LNCaP clone FGC (cell line): Measurements from ENCODE around the gene KLHDC7A.

Experiments used
- DNase-seq: peaks from one replicate; pipeline ENCODE4 v3.0.0-alpha.2; 2011; ENCODE audit warnings: low read depth
- H3K4me3 ChIP-seq: 2 replicates; pipeline ENCODE4 v1.5.1; 2011; ENCODE audit warnings: mild to moderate bottlenecking, low read depth, low read length, control low read depth
- TF ChIP-seq, protein P1 (sequence below): IDR thresholded peaks from 2 replicates; pipeline ENCODE4 v1.5.1; 2012; ENCODE audit warnings: mild to moderate bottlenecking; ENCODE audit not compliant: control insufficient read depth, insufficient read depth; ENCODE audit errors: extremely low read depth

Gene KLHDC7A

DNA sequence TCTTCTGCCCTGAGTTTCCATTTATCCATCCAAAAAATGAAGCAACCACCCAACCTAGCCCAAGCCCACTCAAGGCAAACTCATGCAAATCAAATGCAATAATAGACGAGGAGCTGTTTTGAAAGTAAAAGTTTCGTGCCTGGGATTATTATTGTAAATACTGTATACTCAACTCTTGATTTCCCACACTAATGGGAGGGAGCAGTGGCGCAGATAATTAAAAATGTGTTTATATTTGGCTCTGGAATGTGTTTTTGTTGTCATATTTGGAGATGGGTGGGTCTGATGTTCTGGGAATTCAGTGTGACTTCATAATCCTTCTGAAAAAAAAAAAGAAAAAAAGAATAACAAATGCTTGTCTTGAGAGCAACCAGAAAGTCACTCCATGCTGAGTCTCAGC, 52.5 kb downstream of the KLHDC7A start:
- no peak for DNase-seq
- no peak overlapping the region for H3K4me3 ChIP-seq
- TF ChIP-seq, protein P1, sequence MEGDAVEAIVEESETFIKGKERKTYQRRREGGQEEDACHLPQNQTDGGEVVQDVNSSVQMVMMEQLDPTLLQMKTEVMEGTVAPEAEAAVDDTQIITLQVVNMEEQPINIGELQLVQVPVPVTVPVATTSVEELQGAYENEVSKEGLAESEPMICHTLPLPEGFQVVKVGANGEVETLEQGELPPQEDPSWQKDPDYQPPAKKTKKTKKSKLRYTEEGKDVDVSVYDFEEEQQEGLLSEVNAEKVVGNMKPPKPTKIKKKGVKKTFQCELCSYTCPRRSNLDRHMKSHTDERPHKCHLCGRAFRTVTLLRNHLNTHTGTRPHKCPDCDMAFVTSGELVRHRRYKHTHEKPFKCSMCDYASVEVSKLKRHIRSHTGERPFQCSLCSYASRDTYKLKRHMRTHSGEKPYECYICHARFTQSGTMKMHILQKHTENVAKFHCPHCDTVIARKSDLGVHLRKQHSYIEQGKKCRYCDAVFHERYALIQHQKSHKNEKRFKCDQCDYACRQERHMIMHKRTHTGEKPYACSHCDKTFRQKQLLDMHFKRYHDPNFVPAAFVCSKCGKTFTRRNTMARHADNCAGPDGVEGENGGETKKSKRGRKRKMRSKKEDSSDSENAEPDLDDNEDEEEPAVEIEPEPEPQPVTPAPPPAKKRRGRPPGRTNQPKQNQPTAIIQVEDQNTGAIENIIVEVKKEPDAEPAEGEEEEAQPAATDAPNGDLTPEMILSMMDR, result no peak

DNA sequence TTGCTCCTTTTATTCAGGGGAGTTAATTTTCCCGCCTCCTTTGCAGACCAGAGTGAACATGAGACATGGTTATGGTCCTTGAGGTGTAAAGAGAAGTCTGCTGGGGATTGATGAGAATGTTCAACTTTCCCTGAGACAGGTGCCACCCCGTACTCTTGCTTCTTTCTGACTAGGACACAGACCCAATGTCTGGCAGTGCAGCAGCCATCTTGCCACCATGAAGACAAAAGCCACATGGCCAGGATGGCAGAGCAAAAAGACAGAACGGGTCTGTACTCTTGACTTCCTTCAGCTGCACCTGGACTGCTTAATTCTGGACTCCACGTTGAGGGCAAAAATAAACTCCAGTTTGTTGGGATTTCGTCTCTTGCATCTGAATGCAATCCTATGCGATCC, 54.1 kb downstream of the KLHDC7A start:
- TF ChIP-seq, protein P1, result no peak
- no peak for DNase-seq
- H3K4me3 ChIP-seq, result no peak overlapping the region
